Measurements from ENCODE around the gene SSBP4.
A peak's percentile ranks its signal among the peaks of the same experiment; 100 is the strongest.

Gene SSBP4

DNA sequence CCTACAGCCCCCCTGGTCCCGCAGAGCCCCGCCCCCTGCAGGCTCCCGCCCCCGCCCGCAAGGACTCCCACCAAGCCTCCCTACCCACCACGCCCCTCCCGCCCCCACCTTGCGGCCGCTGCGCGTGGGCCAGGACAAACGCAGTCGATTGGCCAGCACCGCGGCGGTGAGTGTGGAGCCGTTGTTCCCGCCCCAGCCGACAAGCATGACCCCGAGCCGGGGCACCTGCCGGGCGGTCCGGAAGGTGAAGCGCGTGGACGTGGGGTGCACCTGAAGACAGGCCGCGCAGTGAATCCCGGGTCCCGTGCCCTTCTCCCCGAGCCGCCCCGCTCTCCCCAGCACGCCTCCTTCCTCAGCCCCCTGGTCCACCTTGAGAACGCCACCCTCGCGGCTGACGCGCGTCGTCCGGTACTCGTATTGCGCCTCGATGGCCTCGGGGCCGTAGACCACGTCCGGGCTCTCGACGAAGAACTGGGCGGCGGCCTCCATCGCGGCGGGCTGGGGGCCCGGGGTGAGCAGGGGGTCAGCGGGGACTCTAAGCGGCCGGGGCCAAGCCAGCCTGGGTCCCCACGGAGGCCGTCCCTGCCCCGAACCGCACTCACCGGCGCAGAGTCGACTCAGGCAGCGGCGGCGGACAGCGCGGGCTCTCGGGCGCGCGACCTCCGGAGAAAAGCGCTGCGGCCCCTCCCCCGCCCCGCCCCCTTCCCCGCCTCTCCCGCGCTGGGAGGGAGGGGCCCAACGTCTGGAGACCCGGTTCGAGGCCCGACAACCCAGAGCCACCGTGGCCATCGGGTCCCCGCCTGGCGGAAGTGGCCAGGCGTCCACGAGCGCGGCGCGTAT is 18.5 kb downstream of the SSBP4 start, which contains the start of gene ISYNA1 (continued):
- peak; percentile 34 for TF ChIP-seq ZNF335 (tag by site-specific recombination; conservative IDR thresholded peaks at IDR 0.05)
- TF ChIP-seq, protein P1, sequence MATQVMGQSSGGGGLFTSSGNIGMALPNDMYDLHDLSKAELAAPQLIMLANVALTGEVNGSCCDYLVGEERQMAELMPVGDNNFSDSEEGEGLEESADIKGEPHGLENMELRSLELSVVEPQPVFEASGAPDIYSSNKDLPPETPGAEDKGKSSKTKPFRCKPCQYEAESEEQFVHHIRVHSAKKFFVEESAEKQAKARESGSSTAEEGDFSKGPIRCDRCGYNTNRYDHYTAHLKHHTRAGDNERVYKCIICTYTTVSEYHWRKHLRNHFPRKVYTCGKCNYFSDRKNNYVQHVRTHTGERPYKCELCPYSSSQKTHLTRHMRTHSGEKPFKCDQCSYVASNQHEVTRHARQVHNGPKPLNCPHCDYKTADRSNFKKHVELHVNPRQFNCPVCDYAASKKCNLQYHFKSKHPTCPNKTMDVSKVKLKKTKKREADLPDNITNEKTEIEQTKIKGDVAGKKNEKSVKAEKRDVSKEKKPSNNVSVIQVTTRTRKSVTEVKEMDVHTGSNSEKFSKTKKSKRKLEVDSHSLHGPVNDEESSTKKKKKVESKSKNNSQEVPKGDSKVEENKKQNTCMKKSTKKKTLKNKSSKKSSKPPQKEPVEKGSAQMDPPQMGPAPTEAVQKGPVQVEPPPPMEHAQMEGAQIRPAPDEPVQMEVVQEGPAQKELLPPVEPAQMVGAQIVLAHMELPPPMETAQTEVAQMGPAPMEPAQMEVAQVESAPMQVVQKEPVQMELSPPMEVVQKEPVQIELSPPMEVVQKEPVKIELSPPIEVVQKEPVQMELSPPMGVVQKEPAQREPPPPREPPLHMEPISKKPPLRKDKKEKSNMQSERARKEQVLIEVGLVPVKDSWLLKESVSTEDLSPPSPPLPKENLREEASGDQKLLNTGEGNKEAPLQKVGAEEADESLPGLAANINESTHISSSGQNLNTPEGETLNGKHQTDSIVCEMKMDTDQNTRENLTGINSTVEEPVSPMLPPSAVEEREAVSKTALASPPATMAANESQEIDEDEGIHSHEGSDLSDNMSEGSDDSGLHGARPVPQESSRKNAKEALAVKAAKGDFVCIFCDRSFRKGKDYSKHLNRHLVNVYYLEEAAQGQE (tag by site-specific recombination; IDR thresholded peaks at IDR 0.05) = peak; percentile 41; the same call in 1 of the 2 replicates
- TF ChIP-seq ZNF433 (tag by site-specific recombination; IDR thresholded peaks at IDR 0.05; ENCODE audit: low read depth) = no peak
- TF ChIP-seq KLF8 (tag by site-specific recombination; IDR thresholded peaks at IDR 0.05) = peak; percentile 31; the same call in 1 of the 2 replicates
- TF ChIP-seq ZNF837 (tag by site-specific recombination; IDR thresholded peaks at IDR 0.05) = 0 out of 2 replicates have a peak, but pooled peaks have one; percentile 54
- no peak for TF ChIP-seq ZNF157 (tag by site-specific recombination; IDR thresholded peaks at IDR 0.05)
- TF ChIP-seq ZNF155 (tag by site-specific recombination; IDR thresholded peaks at IDR 0.05) = no peak
- TF ChIP-seq, protein P2, sequence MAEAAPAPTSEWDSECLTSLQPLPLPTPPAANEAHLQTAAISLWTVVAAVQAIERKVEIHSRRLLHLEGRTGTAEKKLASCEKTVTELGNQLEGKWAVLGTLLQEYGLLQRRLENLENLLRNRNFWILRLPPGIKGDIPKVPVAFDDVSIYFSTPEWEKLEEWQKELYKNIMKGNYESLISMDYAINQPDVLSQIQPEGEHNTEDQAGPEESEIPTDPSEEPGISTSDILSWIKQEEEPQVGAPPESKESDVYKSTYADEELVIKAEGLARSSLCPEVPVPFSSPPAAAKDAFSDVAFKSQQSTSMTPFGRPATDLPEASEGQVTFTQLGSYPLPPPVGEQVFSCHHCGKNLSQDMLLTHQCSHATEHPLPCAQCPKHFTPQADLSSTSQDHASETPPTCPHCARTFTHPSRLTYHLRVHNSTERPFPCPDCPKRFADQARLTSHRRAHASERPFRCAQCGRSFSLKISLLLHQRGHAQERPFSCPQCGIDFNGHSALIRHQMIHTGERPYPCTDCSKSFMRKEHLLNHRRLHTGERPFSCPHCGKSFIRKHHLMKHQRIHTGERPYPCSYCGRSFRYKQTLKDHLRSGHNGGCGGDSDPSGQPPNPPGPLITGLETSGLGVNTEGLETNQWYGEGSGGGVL (tag by site-specific recombination; IDR thresholded peaks at IDR 0.05) = peak; percentile 49
- TF ChIP-seq ZNF292 (tag by site-specific recombination; IDR thresholded peaks at IDR 0.05; ENCODE audit: borderline replicate concordance, low read depth) = no peak
- TF ChIP-seq ZNF184 (tag by site-specific recombination; IDR thresholded peaks at IDR 0.05) = no peak
- TF ChIP-seq ZNF223 (tag by site-specific recombination; IDR thresholded peaks at IDR 0.05) = peak; percentile 92
- peak; percentile 78; the same call in 1 of the 2 replicates for TF ChIP-seq ZNF391 (tag by site-specific recombination; IDR thresholded peaks at IDR 0.05; ENCODE audit: borderline replicate concordance, low read depth)
- TF ChIP-seq ZNF19 (tag by site-specific recombination; IDR thresholded peaks at IDR 0.05; ENCODE audit: low read depth) = no peak
- TF ChIP-seq, protein P3, sequence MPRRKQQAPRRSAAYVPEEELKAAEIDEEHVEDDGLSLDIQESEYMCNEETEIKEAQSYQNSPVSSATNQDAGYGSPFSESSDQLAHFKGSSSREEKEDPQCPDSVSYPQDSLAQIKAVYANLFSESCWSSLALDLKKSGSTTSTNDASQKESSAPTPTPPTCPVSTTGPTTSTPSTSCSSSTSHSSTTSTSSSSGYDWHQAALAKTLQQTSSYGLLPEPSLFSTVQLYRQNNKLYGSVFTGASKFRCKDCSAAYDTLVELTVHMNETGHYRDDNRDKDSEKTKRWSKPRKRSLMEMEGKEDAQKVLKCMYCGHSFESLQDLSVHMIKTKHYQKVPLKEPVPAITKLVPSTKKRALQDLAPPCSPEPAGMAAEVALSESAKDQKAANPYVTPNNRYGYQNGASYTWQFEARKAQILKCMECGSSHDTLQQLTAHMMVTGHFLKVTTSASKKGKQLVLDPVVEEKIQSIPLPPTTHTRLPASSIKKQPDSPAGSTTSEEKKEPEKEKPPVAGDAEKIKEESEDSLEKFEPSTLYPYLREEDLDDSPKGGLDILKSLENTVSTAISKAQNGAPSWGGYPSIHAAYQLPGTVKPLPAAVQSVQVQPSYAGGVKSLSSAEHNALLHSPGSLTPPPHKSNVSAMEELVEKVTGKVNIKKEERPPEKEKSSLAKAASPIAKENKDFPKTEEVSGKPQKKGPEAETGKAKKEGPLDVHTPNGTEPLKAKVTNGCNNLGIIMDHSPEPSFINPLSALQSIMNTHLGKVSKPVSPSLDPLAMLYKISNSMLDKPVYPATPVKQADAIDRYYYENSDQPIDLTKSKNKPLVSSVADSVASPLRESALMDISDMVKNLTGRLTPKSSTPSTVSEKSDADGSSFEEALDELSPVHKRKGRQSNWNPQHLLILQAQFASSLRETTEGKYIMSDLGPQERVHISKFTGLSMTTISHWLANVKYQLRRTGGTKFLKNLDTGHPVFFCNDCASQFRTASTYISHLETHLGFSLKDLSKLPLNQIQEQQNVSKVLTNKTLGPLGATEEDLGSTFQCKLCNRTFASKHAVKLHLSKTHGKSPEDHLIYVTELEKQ (tag by site-specific recombination; IDR thresholded peaks at IDR 0.05; ENCODE audit: borderline replicate concordance) = peak; percentile 41; the same call in 1 of the 2 replicates
- no peak for TF ChIP-seq GLI2 (tag by site-specific recombination; IDR thresholded peaks at IDR 0.05; ENCODE audit: borderline replicate concordance, low read depth)
- TF ChIP-seq ZNF341 (tag by site-specific recombination; IDR thresholded peaks at IDR 0.05; ENCODE audit: low read depth) = no peak; the same call in 1 of the 2 replicates
- TF ChIP-seq FEZF1 (tag by site-specific recombination; IDR thresholded peaks at IDR 0.05) = no peak
- TF ChIP-seq KLF9 (tag by site-specific recombination; IDR thresholded peaks at IDR 0.05; ENCODE audit: low read depth) = peak; percentile 64
- TF ChIP-seq, protein P4, sequence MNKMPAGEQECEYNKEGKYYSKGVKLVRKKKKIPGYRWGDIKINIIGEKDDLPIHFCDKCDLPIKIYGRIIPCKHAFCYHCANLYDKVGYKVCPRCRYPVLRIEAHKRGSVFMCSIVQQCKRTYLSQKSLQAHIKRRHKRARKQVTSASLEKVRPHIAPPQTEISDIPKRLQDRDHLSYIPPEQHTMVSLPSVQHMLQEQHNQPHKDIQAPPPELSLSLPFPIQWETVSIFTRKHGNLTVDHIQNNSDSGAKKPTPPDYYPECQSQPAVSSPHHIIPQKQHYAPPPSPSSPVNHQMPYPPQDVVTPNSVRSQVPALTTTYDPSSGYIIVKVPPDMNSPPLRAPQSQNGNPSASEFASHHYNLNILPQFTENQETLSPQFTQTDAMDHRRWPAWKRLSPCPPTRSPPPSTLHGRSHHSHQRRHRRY (tag by site-specific recombination; IDR thresholded peaks at IDR 0.05) = no peak; the same call in 1 of the 2 replicates
- peak; percentile 53; the same call in 1 of the 2 replicates for TF ChIP-seq BCL11A (tag by site-specific recombination; IDR thresholded peaks at IDR 0.05; ENCODE audit: low read depth)
- TF ChIP-seq, protein P5, sequence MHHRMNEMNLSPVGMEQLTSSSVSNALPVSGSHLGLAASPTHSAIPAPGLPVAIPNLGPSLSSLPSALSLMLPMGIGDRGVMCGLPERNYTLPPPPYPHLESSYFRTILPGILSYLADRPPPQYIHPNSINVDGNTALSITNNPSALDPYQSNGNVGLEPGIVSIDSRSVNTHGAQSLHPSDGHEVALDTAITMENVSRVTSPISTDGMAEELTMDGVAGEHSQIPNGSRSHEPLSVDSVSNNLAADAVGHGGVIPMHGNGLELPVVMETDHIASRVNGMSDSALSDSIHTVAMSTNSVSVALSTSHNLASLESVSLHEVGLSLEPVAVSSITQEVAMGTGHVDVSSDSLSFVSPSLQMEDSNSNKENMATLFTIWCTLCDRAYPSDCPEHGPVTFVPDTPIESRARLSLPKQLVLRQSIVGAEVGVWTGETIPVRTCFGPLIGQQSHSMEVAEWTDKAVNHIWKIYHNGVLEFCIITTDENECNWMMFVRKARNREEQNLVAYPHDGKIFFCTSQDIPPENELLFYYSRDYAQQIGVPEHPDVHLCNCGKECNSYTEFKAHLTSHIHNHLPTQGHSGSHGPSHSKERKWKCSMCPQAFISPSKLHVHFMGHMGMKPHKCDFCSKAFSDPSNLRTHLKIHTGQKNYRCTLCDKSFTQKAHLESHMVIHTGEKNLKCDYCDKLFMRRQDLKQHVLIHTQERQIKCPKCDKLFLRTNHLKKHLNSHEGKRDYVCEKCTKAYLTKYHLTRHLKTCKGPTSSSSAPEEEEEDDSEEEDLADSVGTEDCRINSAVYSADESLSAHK (tag by site-specific recombination; IDR thresholded peaks at IDR 0.05) = peak; percentile 42
- TF ChIP-seq ZIC2 (tag by site-specific recombination; IDR thresholded peaks at IDR 0.05) = no peak; the same call in 1 of the 2 replicates
- TF ChIP-seq, protein P6, sequence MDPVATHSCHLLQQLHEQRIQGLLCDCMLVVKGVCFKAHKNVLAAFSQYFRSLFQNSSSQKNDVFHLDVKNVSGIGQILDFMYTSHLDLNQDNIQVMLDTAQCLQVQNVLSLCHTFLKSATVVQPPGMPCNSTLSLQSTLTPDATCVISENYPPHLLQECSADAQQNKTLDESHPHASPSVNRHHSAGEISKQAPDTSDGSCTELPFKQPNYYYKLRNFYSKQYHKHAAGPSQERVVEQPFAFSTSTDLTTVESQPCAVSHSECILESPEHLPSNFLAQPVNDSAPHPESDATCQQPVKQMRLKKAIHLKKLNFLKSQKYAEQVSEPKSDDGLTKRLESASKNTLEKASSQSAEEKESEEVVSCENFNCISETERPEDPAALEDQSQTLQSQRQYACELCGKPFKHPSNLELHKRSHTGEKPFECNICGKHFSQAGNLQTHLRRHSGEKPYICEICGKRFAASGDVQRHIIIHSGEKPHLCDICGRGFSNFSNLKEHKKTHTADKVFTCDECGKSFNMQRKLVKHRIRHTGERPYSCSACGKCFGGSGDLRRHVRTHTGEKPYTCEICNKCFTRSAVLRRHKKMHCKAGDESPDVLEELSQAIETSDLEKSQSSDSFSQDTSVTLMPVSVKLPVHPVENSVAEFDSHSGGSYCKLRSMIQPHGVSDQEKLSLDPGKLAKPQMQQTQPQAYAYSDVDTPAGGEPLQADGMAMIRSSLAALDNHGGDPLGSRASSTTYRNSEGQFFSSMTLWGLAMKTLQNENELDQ (tag by site-specific recombination; IDR thresholded peaks at IDR 0.05; ENCODE audit: low read depth) = no peak
